NCI-H2081 treated with DMSO at 0.1 percent for 48 hours (cell line): ENCODE measurements around the gene MBD3.
A peak's percentile ranks its signal among the peaks of the same experiment; 100 is the strongest.

Source experiments
- DNase-seq: peaks from one replicate; lab custom pipeline; 2025; lab: John Stamatoyannopoulos, UW

Gene MBD3

GRCh38 chr19:1598777-1599459 is 6.3 kb upstream of the MBD3 start:
- no peak for DNase-seq

- DNase-seq: no peak
Observed at GRCh38 chr19:1593501-1593772, 772 bp upstream of the MBD3 start.

- DNase-seq: no peak
Observed at GRCh38 chr19:1592024-1592754, 476 bp downstream of the MBD3 start.

- DNase-seq: peak; percentile 26
Observed at GRCh38 chr19:1591421-1592023, 1.1 kb downstream of the MBD3 start.

GRCh38 chr19:1590641-1591397 is 1.8 kb downstream of the MBD3 start:
- DNase-seq: no peak

GRCh38 chr19:1587872-1588271 is 4.8 kb downstream of the MBD3 start:
- no peak for DNase-seq

- no peak for DNase-seq
Observed at GRCh38 chr19:1585243-1585580, 7.5 kb downstream of the MBD3 start.

GRCh38 chr19:1584500-1585242 is 8.0 kb downstream of the MBD3 start:
- DNase-seq: no peak

- no peak for DNase-seq
Observed at GRCh38 chr19:1582201-1582600, 10.5 kb downstream of the MBD3 start.

GRCh38 chr19:1580957-1581356 is 11.7 kb downstream of the MBD3 start:
- DNase-seq: no peak

GRCh38 chr19:1580382-1580781 is 12.3 kb downstream of the MBD3 start:
- no peak for DNase-seq

GRCh38 chr19:1579222-1579621 is 13.4 kb downstream of the MBD3 start:
- DNase-seq: no peak

GRCh38 chr19:1577929-1578618 is 14.6 kb downstream of the MBD3 start:
- no peak for DNase-seq

- DNase-seq: no peak
Observed at GRCh38 chr19:1577090-1577928, 15.4 kb downstream of the MBD3 start.

- DNase-seq: no peak
Observed at GRCh38 chr19:1576242-1577089, 16.2 kb downstream of the MBD3 start.

- DNase-seq: no peak
Observed at GRCh38 chr19:1575323-1576241, 17.1 kb downstream of the MBD3 start.

GRCh38 chr19:1574354-1575136 is 18.1 kb downstream of the MBD3 start:
- no peak for DNase-seq

- no peak for DNase-seq
Observed at GRCh38 chr19:1572795-1573194, 19.9 kb downstream of the MBD3 start.
